Measurements from ENCODE around the gene TES. TPM values are rescaled to one million over a fixed set of nuclear protein-coding genes. Genes with fewer than 3 reads are reported as not detected.

The TES gene
- total RNA-seq, 1 donor from 2014 or later, result 94.0 TPM

DNA sequence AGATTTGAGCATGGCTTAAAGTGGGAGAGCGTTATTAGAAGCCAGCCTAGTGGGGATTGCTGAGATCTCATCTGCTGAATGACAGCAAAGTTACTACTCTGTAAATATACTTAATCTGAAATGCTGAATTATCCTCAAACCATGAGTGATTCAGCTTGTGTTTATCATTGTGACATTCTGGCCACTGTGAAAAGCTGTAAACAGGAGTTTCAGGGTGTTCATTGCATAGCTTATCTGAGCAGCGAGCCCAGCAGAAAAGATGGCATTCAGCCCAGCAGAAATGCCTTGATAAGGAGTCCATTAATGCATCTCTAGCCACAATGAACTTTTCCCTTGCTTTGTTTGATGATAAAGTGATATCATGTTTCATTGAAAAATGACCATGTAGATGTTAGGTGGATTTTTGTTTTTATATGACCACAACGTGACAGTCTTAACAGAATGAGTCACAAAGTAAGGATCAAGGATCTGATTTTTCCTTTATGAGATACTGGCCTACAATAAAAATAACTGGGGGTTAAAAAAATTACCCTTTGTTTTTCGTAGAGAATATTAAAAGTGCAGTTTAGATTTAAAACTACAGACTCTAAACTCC, 7.8 kb downstream of the TES start:
- H3K36me3 ChIP-seq, result no peaks in the 10 kb centered on the region
- H3K27ac ChIP-seq, result no peak overlapping the region
- no peak overlapping the region for H3K4me3 ChIP-seq
- peaks cover 14% of the 10 kb centered on the region for H3K4me1 ChIP-seq
- DNase-seq (no peak), ATAC-seq (peak; percentile 17)
- TF ChIP-seq, protein P1, sequence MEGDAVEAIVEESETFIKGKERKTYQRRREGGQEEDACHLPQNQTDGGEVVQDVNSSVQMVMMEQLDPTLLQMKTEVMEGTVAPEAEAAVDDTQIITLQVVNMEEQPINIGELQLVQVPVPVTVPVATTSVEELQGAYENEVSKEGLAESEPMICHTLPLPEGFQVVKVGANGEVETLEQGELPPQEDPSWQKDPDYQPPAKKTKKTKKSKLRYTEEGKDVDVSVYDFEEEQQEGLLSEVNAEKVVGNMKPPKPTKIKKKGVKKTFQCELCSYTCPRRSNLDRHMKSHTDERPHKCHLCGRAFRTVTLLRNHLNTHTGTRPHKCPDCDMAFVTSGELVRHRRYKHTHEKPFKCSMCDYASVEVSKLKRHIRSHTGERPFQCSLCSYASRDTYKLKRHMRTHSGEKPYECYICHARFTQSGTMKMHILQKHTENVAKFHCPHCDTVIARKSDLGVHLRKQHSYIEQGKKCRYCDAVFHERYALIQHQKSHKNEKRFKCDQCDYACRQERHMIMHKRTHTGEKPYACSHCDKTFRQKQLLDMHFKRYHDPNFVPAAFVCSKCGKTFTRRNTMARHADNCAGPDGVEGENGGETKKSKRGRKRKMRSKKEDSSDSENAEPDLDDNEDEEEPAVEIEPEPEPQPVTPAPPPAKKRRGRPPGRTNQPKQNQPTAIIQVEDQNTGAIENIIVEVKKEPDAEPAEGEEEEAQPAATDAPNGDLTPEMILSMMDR (IDR thresholded peaks at IDR 0.05), result no peak
- no peaks in the 10 kb centered on the region for H3K9me3 ChIP-seq
- intact Hi-C loops (cut with DNase I), result no loop called here
- no peaks in the 10 kb centered on the region for H3K27me3 ChIP-seq

GRCh38 chr7:116218747-116219146, 8.4 kb downstream of the TES start:
- no peaks in the 10 kb centered on the region for H3K36me3 ChIP-seq
- intact Hi-C loops (cut with DNase I), result no loop called here
- H3K27me3 ChIP-seq, result no peaks in the 10 kb centered on the region
- peaks cover 14% of the 10 kb centered on the region for H3K4me1 ChIP-seq
- DNase-seq (no peak), ATAC-seq (no peak)
- H3K27ac ChIP-seq, result no peak overlapping the region
- TF ChIP-seq, protein P1 (IDR thresholded peaks at IDR 0.05), result no peak
- H3K4me3 ChIP-seq, result no peak overlapping the region
- no peaks in the 10 kb centered on the region for H3K9me3 ChIP-seq

GRCh38 chr7:116219288-116219687, 8.9 kb downstream of the TES start:
- H3K9me3 ChIP-seq, result no peaks in the 10 kb centered on the region
- DNase-seq, result no peak
- intact Hi-C loops (cut with DNase I), result no loop called here
- H3K36me3 ChIP-seq, result no peaks in the 10 kb centered on the region
- H3K4me3 ChIP-seq, result no peak overlapping the region
- no peaks in the 10 kb centered on the region for H3K27me3 ChIP-seq
- TF ChIP-seq, protein P1 (IDR thresholded peaks at IDR 0.05), result no peak
- no peak overlapping the region for H3K27ac ChIP-seq
- no peak for ATAC-seq
- H3K4me1 ChIP-seq, result peaks cover 14% of the 10 kb centered on the region

- H3K4me3 ChIP-seq, result no peak overlapping the region
- peaks cover 14% of the 10 kb centered on the region for H3K4me1 ChIP-seq
- ATAC-seq (no peak), DNase-seq (no peak)
- no peaks in the 10 kb centered on the region for H3K9me3 ChIP-seq
- intact Hi-C loops (cut with DNase I), result no loop called here
- no peak overlapping the region for H3K27ac ChIP-seq
- TF ChIP-seq, protein P1 (IDR thresholded peaks at IDR 0.05), result no peak
- H3K36me3 ChIP-seq, result no peaks in the 10 kb centered on the region
- H3K27me3 ChIP-seq, result no peaks in the 10 kb centered on the region
Measured at GRCh38 chr7:116219834-116220233, 9.5 kb downstream of the TES start.

GRCh38 chr7:116222501-116222900, 12.2 kb downstream of the TES start:
- ATAC-seq, result no peak
- Histone ChIP-seq H3K4me3 (no peak overlapping the region), H3K27me3 (no peaks in the 10 kb centered on the region), H3K4me1 (peaks cover 8% of the 10 kb centered on the region), H3K27ac (no peak overlapping the region), H3K36me3 (no peaks in the 10 kb centered on the region), H3K9me3 (no peaks in the 10 kb centered on the region)
- intact Hi-C loops (cut with DNase I), result no loop called here
- DNase-seq, result no peak
- TF ChIP-seq, protein P1 (IDR thresholded peaks at IDR 0.05), result no peak

GRCh38 chr7:116223588-116223987, 13.2 kb downstream of the TES start:
- peaks cover 4% of the 10 kb centered on the region for H3K4me1 ChIP-seq
- DNase-seq, result no peak
- H3K27me3 ChIP-seq, result no peaks in the 10 kb centered on the region
- H3K4me3 ChIP-seq, result no peak overlapping the region
- H3K27ac ChIP-seq, result no peak overlapping the region
- TF ChIP-seq, protein P1 (IDR thresholded peaks at IDR 0.05), result no peak
- no peaks in the 10 kb centered on the region for H3K9me3 ChIP-seq
- intact Hi-C loops (cut with DNase I), result no loop called here
- ATAC-seq, result peak; percentile 19
- H3K36me3 ChIP-seq, result no peaks in the 10 kb centered on the region
